GM12872 (cell line): ENCODE measurements around the gene VSIG8.

ENCODE experiments used
- CTCF ChIP-seq: IDR thresholded peaks from 3 replicates; pipeline ENCODE4 v1.5.1; 2011; ENCODE audit warnings: low read depth, mild to moderate bottlenecking, low read length, moderate library complexity; ENCODE audit not compliant: insufficient read depth

The VSIG8 gene

DNA sequence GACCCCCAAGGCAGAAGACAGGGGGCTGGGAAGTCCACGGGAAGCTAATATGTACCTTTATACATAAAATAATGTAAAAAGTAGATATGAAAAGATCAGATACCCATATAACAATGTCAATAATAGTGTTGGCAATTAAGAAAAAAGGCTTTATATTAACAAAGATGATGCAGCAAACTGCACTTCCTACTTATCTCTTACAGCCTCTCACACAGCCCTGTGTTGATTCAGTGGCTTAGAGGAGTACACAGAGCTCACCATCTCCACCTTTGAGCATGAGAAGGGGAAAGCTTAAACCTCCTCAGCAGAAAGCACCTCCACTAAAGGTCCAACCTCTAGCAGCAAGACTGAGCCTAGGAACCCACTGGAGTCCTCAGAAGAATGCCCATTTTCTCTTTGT lies 7.2 kb upstream of the VSIG8 start:
- no peak for TF ChIP-seq CTCF

- no peak for TF ChIP-seq CTCF
Measured at GRCh38 chr1:159869173-159869572, 6.7 kb upstream of the VSIG8 start.

GRCh38 chr1:159868766-159869165 lies 6.3 kb upstream of the VSIG8 start:
- no peak for TF ChIP-seq CTCF

DNA sequence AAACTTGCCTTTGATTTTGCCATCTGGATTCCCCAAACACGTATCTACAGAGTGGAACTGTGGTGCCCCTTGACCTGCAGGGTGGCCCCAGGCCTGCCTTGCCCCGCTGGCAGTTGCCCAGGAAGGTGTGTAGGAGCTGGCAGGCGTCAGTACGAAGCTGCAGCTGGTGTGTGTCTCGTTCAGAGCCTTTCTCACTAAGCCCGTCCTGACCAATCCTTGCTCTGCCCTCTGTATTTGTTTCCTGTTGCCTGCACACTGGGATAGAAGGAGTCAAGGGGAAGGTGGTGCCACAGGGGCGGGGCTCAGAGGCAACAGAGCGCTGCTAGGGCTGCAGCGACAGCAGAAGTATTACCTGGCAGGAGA lies 5.2 kb upstream of the VSIG8 start:
- no peak for TF ChIP-seq CTCF

GRCh38 chr1:159866905-159867663 lies 4.6 kb upstream of the VSIG8 start:
- no peak for TF ChIP-seq CTCF

GRCh38 chr1:159866066-159866465 lies 3.6 kb upstream of the VSIG8 start:
- no peak for TF ChIP-seq CTCF

- no peak for TF ChIP-seq CTCF
Measured at GRCh38 chr1:159864262-159864661, 1.8 kb upstream of the VSIG8 start.
